GM19455 (cell line): Measurements from ENCODE around the gene TWF2.
A peak's percentile ranks its signal among the peaks of the same experiment; 100 is the strongest.

Experiments used
- ATAC-seq: cut with Tn5 transposase; IDR thresholded peaks from one replicate; pipeline ENCODE4 v1.9.1; 2021; ENCODE audit not compliant: unreplicated experiment

Gene TWF2

DNA sequence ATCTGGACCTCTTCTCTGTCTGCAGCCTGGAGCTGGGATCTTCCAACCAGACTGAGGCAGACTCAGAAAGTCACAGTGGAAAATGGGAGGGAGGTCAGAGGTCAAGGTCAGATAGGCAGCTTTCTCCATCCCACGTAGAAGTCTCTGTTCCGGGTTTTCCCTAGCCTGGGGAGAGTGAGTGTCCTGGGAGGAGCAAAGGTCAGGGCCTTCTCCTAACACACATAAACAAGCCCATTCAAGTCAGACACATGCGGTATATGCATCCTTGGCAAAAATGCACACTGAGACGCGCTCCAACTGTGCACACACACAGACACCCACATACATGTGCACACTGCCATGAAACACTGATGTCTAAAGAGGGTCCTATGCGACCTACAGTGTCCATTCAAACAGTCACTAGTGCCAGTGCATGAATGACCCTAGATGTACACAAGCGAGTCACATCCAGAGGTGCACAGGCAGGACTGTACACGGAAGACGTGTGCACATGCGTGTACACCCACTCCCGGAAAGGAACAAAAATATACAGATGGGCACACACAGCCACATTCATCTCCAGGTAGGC lies 681 bp downstream of the TWF2 start:
- ATAC-seq, result no peak

GRCh38 chr3:52237657-52238172 lies 1.2 kb downstream of the TWF2 start:
- no peak for ATAC-seq

DNA sequence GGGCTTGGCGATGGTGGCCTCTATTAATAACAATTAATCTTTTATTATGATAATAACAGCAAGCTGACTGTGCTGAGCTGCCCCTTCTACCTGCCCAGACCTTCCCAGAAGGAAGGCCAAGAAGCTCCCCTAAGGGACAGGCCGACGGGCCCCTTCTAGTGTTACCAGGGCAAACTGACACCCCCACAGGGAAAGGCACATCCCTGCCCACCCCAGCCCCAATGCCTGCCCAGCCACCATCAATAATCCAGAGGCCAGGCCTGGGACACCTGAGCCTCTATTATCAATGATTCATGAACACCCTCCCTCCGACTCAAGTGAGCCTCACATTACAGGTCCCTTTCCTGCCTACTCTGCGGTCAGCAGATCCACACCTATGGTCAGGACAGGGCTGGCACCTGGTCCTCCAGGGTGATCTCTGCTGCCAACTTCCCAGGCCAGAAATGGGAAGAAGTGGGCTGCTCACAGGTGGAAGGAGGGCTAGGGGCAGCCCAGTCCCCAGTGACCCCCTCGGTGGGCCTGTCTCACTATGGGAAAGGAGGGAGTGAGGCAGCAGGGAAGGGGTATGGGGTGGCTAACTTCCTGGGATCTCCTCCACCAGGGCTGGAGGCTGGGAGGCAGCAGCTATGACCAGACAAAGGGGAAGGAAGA lies 1.8 kb downstream of the TWF2 start:
- no peak for ATAC-seq

- ATAC-seq, result no peak
Measured at GRCh38 chr3:52236424-52236886, 2.5 kb downstream of the TWF2 start.

DNA sequence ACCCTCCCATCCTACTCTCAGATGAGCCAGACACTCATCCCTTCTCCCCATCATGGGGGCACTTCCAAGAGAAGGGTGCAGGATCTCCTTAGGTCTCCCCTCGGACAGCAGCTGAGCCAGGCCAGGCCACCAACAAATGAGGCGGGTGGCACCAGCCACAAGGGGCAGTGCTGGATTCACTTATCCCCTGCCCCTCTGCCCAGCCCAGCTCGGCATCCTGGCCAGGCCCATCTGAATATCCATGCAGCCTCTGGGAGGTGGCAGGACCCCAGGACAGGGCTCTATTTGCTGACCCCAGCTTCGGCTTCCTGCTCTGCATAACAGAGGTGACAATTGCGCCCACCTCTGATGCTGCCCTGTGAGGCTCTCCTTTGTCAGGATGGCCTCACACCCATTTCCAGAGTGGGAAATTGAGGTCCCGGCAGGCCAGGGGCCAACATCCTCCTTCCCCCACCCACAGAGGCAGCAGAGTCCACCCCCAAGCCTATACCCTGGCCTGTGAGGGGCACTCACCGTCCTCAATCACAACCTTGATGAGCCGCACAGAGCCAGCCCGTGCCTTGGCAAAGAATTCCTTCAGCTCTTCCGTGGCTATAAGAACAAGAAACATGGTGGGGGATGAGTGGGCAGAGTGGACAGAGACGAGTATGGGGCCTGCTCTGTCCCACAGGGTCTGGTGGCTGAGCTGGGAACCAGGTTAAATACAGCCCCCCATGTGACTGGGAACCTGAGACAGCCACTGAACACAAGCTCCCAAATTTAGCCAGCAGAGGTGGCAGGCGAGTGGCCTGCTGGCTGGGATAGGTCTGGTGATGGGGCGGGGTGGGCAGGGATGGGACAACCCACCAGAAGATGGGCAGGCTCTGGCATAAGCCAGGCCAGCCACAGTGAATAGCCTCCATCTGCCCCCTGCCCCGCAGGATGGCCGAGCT lies 4.2 kb downstream of the TWF2 start:
- ATAC-seq, result no peak

DNA sequence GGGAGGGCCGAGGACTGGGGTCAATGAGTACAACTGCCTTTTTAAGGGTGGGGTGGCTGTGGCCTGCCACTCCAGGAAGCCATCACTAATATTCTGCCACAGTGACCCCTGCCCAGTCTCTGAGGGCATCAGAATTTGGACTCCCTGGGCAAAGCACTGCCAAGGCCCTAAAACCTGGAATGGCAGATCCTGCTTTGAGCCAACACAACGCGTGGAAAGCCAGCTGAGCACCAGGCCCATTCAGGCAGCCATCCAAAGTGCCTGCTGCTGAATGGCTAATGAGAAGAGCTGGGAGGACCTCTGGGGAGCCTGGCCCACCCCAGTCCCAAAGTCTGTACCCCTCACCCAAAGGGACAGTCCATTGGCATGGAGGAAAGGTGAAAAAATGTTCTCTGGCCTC lies 5.0 kb downstream of the TWF2 start:
- no peak for ATAC-seq

- ATAC-seq, result no peak
Measured at GRCh38 chr3:52233108-52233591, 5.8 kb downstream of the TWF2 start.

GRCh38 chr3:52232279-52233107 lies 6.5 kb downstream of the TWF2 start:
- no peak for ATAC-seq

- no peak for ATAC-seq
Measured at GRCh38 chr3:52231502-52232278, 7.3 kb downstream of the TWF2 start.

- no peak for ATAC-seq
Measured at GRCh38 chr3:52230889-52231499, 8.0 kb downstream of the TWF2 start.

DNA sequence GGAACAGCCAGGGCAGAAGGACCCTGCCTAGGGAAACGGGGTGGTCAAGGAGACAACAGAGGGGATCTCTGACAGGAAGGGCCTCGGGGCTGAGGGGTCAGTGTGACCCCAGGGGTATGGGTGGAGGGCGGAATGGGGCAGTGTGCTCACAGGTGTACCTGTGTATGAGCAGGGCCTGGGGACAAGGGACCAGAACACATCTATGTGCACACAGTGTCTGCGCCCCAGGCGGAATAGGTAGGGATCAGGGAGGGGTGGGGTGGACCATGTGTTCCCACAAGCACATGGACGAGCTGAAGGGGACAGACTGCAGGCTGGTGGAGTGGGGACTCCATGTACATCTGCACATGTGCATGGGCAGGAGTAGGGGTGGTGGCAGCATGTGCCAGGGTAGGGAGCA lies 8.5 kb downstream of the TWF2 start:
- ATAC-seq, result no peak

DNA sequence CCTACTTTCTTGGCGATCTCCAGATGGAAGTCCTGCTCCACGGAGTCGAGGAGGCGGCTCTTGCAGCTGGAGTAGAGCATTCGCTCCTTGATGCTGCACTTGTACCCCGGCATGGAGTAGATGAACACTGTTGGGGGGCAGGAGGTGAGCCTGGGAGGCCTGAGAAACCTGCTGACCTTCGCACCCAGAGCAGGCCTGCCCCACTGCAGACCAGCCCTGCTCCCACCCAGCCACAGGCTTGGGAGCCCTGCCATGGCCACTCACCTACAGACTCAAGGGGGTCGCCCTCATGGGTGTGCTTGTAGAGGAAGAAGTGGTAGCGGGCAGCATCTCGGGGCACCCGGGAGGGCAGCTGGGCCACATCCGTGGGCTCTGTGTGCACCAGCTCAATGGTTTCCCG lies 9.3 kb downstream of the TWF2 start:
- ATAC-seq, result no peak

DNA sequence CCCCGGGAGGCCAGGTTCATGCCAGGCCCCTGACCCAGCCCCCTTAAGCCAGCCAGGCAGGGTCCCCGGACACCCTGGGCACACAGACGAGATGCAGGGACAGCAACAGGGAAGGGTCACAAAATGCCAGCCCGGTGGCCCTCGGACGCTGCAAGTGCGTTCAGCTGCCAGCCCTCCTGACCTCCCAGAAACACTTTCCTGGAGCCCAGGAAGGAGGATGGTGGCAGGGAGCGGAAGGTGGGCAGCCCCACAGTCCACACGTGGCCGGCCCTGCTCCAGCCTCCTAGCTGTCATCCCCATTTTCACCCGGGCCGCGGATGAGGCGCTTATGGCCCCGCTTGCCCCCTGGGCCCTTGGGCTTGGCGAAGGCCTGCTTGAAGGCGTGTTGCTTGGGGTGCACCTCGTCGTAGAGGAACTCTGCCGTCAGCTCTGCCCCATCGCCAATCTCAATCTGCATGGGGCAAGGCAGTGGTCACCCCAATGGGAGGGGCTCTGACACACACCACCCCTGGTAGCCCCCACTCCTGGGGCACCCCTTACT lies 10.1 kb downstream of the TWF2 start:
- ATAC-seq, result no peak

GRCh38 chr3:52228266-52228665 lies 10.7 kb downstream of the TWF2 start:
- no peak for ATAC-seq

- no peak for ATAC-seq
Measured at GRCh38 chr3:52227766-52228165, 11.2 kb downstream of the TWF2 start.

- no peak for ATAC-seq
Measured at GRCh38 chr3:52227117-52227516, 11.8 kb downstream of the TWF2 start.

DNA sequence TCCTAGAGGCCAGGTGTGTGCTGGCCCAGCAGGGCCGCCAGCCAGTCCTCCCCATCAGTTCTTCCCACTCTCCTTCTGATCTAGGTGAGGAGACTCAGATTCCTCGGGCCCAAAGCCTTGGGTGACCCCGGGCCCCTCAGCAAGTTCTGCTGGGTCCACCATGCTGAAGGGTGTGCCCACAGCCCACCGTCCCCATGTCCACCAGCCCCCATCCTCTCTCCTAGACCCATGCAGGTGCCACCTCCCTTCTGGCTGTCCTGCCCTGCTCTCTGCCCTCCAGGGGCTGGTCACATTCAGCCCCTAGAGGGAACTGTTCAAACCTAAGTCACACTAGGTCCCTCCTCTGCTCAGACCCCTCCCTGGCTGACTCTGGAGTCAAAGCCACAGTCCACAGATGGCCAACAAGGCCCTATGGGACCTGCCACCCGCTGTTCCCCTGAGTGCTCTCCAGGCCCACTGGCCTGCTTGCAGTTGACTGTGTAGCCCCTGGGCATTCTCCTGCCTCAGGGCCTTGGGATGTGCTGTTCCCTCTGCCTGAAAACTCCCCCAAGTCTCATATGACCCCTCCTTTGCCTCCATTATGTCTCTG lies 12.6 kb downstream of the TWF2 start:
- ATAC-seq, result no peak

- peak; percentile 76 for ATAC-seq
Measured at GRCh38 chr3:52225452-52226228, 13.3 kb downstream of the TWF2 start, which contains the start of gene TLR9. TSS of gene TLR9 (minus strand) at chr3:52225645. CDS start at chr3:52225529, 116 bp downstream.
